GM12878 (cell line): ENCODE data around the gene MKX. TPM values are rescaled to one million over a fixed set of nuclear protein-coding genes. Genes with fewer than 3 reads are reported as not detected.
"Not testable (repeated sequence)": the region's sequence is repeated elsewhere in the genome, so short reads cannot be mapped to it uniquely, and the experiment has no call there.

Source experiments
- ATAC-seq: fragments of 200-7000 bp; cut with Tn5 transposase; 3 replicates; pipeline ENCODE4 v1.9.1; 2020; ENCODE audit warnings: mild to moderate bottlenecking, moderate library complexity
- BruUV-seq: library from RNA; stranded (reverse); fragments of 400-500 nt; replicated peaks from 2 replicates; lab custom pipeline; 2021; lab: Mats Ljungman, UMichigan
- CTCF ChIA-PET: fragments of 300-600 bp; sonication (Branson Sonifier 250); formaldehyde crosslinking; extraction: SDS; loops from one replicate; lab custom pipeline; 2021; ENCODE audit warnings: inconsistent platforms; lab: Yijun Ruan, JAX
- POLR2A ChIA-PET: fragments of 350-600 bp; formaldehyde crosslinking; extraction: SDS; loops from one replicate; lab custom pipeline; 2021; ENCODE audit warnings: inconsistent platforms; lab: Charles Lee
- RAD21 ChIA-PET: fragments of 300-600 bp; sonication (Branson Sonifier 250); formaldehyde crosslinking; loops from one replicate; lab custom pipeline; 2023; ENCODE audit warnings: antibody characterized with exemption; ENCODE audit not compliant: unreplicated experiment; lab: Charles Lee
- SMC1A ChIA-PET: fragments of 300-600 bp; sonication (Branson Sonifier 250); formaldehyde crosslinking; loops from one replicate; lab custom pipeline; 2023; ENCODE audit not compliant: unreplicated experiment, uncharacterized antibody; lab: Charles Lee
- DNase-seq: peaks from one replicate; pipeline ENCODE4 v3.0.0-alpha.2; 2011; ENCODE audit warnings: low read depth, low spot score
- FAIRE-seq: peaks from 3 replicates; lab custom pipeline; 2011; peaks lifted over from hg19 to GRCh38; lab: Jason Lieb, UNC
- H2AFZ ChIP-seq: 2 replicates; pipeline ENCODE4 v1.6.0; 2011; ENCODE audit warnings: low read depth, low read length, control low read depth; ENCODE audit not compliant: control insufficient read depth
- H3K27ac ChIP-seq: 2 replicates; pipeline ENCODE4 v1.5.1; 2011; ENCODE audit warnings: control low read depth; ENCODE audit not compliant: control insufficient read depth, insufficient read depth
- H3K27me3 ChIP-seq, 2 experiments: replicated peaks in 1 of 2; 2 replicates each; pipeline versions ENCODE4 v1.6.0 to v1.6.1; 2011; ENCODE audit warnings: low read length in 1 of 2; ENCODE audit not compliant: control insufficient read depth in 2 of 2, insufficient read depth in 2 of 2
- H3K36me3 ChIP-seq, 2 experiments: 2 replicates each; pipeline ENCODE4 v1.5.1; 2011; ENCODE audit warnings: low read length in 1 of 2; ENCODE audit not compliant: control insufficient read depth in 2 of 2, insufficient read depth in 2 of 2
- H3K4me1 ChIP-seq: 2 replicates; pipeline ENCODE4 v1.6.1; 2011; ENCODE audit warnings: mild to moderate bottlenecking, low read length, moderate library complexity, mixed read lengths; ENCODE audit not compliant: control insufficient read depth, insufficient read depth
- H3K4me2 ChIP-seq: 2 replicates; pipeline ENCODE4 v1.6.0; 2011; ENCODE audit warnings: control low read depth; ENCODE audit not compliant: control insufficient read depth, insufficient read depth
- H3K4me3 ChIP-seq: fragments of 200-600 bp; sonication (generic); 2 replicates; pipeline ENCODE4 v1.5.1; 2016
- H3K79me2 ChIP-seq: 2 replicates; pipeline ENCODE4 v1.6.0; 2011; ENCODE audit warnings: low read length; ENCODE audit not compliant: control insufficient read depth, insufficient read depth
- H3K9ac ChIP-seq: 2 replicates; pipeline ENCODE4 v1.8.0; 2011; ENCODE audit warnings: low read length, control low read depth, mixed read lengths; ENCODE audit not compliant: control insufficient read depth, insufficient read depth
- H3K9me3 ChIP-seq: replicated peaks from 3 replicates; pipeline ENCODE4 v1.5.1; 2011; ENCODE audit warnings: mild to moderate bottlenecking, low read length; ENCODE audit not compliant: control insufficient read depth, insufficient read depth
- H4K20me1 ChIP-seq: 2 replicates; pipeline ENCODE4 v1.6.0; 2011; ENCODE audit not compliant: control insufficient read depth, insufficient read depth
- SMAD5 ChIP-seq: IDR thresholded peaks from 2 replicates; pipeline ENCODE4 v1.6.1; 2016; ENCODE audit warnings: antibody characterized with exemption, low read depth
- TCF7 ChIP-seq: IDR thresholded peaks from 2 replicates; pipeline ENCODE4 v1.6.1; 2014; ENCODE audit warnings: antibody characterized with exemption, borderline replicate concordance
- WGBS: methylation state at CpG from one replicate; pipeline ENCODE4 v1.1.6; 2016; ENCODE audit warnings: low lambda C conversion rate; ENCODE audit not compliant: insufficient replicate concordance, insufficient coverage; ENCODE audit errors: missing lambda C conversion rate; 5-methylcytosine and 5-hydroxymethylcytosine counted together
- in situ Hi-C: fragments of 300-500 bp; cut with MboI; formaldehyde crosslinking; loops from 9 replicates; pipeline ENCODE4 v1.14.3; 2018; ENCODE audit warnings: mixed read lengths
- intact Hi-C: fragments of 100-400 bp; cut with micrococcal nuclease; formaldehyde crosslinking; loops from one replicate; pipeline ENCODE4 v1.14.2; 2022; ENCODE audit not compliant: unreplicated experiment
- polyA plus RNA-seq, 11 experiments: library from polyadenylated mRNA; depleted of rRNA in 4 of 11; unstranded in 6 of 11; stranded (reverse) in 5 of 11; fragments of >200 nt; fragmentation: Nextera tagmentation in 4 of 11; fragmentation: Illumina TruSeq in 1 of 11; extraction: Ambion mirVana in 4 of 11; extraction: Trizol in 1 of 11; gene quantifications; 1 replicate in 1 of 11; 2 replicates in 10 of 11; pipeline versions ENCODE4 v1.2.1 to v1.2.3, GENCODE V29; 2011 to 2016; ENCODE audit warnings: inconsistent platforms in 2 of 11, missing spikeins in 2 of 11, low read depth in 1 of 11
- total RNA-seq, 4 experiments: library from RNA; depleted of rRNA in 3 of 4; stranded (reverse); fragments of >200 nt in 3 of 4; fragmentation: Illumina TruSeq in 1 of 4; extraction: Trizol in 1 of 4; gene quantifications; 2 replicates each; pipeline versions ENCODE4 v1.2.1 to v1.2.3, GENCODE V29; 2013 to 2021

Gene MKX
- total and polyA plus RNA-seq, 10 of the 15 experiments (the other 5 are each of a cell fraction or from before 2014, with no cell fraction given) = not detected

- H4K20me1 ChIP-seq, H3K4me3 ChIP-seq, in situ Hi-C loops, H3K4me2 ChIP-seq, intact Hi-C loops, ATAC-seq, H3K27me3 ChIP-seq, H3K4me1 ChIP-seq, H2AFZ ChIP-seq, H3K79me2 ChIP-seq, H3K9ac ChIP-seq, DNase-seq, RAD21 ChIA-PET, FAIRE-seq, H3K9me3 ChIP-seq, H3K27ac ChIP-seq, BruUV-seq, H3K36me3 ChIP-seq, POLR2A ChIA-PET: not testable (repeated sequence)
- SMC1A ChIA-PET = interaction anchor here (0.6 kb wide), 1 partner anchor 16 kb away, joined by 3 read pairs; no protein-coding TSS in a partner anchor
- 85% methylated on average over 2 of the region's 3 CpGs for WGBS
- CTCF ChIA-PET = interaction anchor here (1.3 kb wide), 1 partner anchor 10 kb away, joined by 4 read pairs; no protein-coding TSS in a partner anchor
These were observed 63.8 kb downstream of the MKX start for GRCh38 chr10:27681795-27682194.

GRCh38 chr10:27680691-27681605 lies 64.7 kb downstream of the MKX start:
- FAIRE-seq (no peak), DNase-seq (no peak), ATAC-seq (no peak)
- WGBS = 50% methylated on average over 14 of the region's 14 CpGs
- no peaks in the 10 kb centered on the region for H3K27me3 ChIP-seq
- no TSS peak for BruUV-seq
- H3K9ac ChIP-seq = no peak overlapping the region
- no peaks in the 10 kb centered on the region for H3K4me1 ChIP-seq
- RAD21 ChIA-PET = no interaction called here
- CTCF ChIA-PET = interaction anchor here (1.2 to 1.3 kb wide), 2 partner anchors 11 to 499 kb away, joined by 3 to 4 read pairs; no protein-coding TSS in a partner anchor
- no peak overlapping the region for H3K27ac ChIP-seq
- no peak overlapping the region for H3K4me3 ChIP-seq
- in situ Hi-C loops = no loop called here
- TF ChIP-seq TCF7 = no peak
- TF ChIP-seq SMAD5 = no peak
- H3K36me3 ChIP-seq = no peaks in the 10 kb centered on the region
- intact Hi-C loops = no loop called here
- H2AFZ ChIP-seq = no peak overlapping the region
- H3K79me2 ChIP-seq = no peaks in the 10 kb centered on the region
- SMC1A ChIA-PET = interaction anchor here (0.6 kb wide), 1 partner anchor 1714 kb away, joined by 3 read pairs; no protein-coding TSS in a partner anchor
- H4K20me1 ChIP-seq = no peaks in the 10 kb centered on the region
- POLR2A ChIA-PET = no interaction called here
- no peaks in the 10 kb centered on the region for H3K9me3 ChIP-seq
- no peak overlapping the region for H3K4me2 ChIP-seq
